PC-9 (cell line): ENCODE results near the gene DIDO1. TPM values are rescaled to one million over a fixed set of nuclear protein-coding genes. Genes with fewer than 3 reads are reported as not detected.

Source experiments
- BruUV-seq: library from RNA; stranded (reverse); fragments of 400-500 nt; replicated peaks from 2 replicates; lab custom pipeline; 2021; lab: Mats Ljungman, UMichigan
- CTCF ChIA-PET: fragments of 300-600 bp; sonication (Branson Sonifier 250); formaldehyde crosslinking; loops from one replicate; lab custom pipeline; 2022; ENCODE audit warnings: antibody characterized with exemption; lab: Charles Lee
- POLR2A ChIA-PET: fragments of 300-600 bp; sonication (Branson Sonifier 250); formaldehyde crosslinking; loops from one replicate; lab custom pipeline; 2022; ENCODE audit warnings: antibody characterized with exemption; ENCODE audit not compliant: unreplicated experiment; lab: Charles Lee
- DNase-seq, 2 experiments: peaks; one replicate each; pipeline versions ENCODE4 v3.0.0 to v3.0.0-alpha.2; 2015 to 2022; ENCODE audit warnings: mixed read lengths in 1 of 2
- H2AFZ ChIP-seq: fragments of 200-600 bp; sonication (generic); 2 replicates; pipeline ENCODE4 v1.8.1; 2017; ENCODE audit warnings: antibody characterized with exemption
- H3F3A ChIP-seq: fragments of 200-600 bp; sonication (generic); 2 replicates; pipeline ENCODE4 v1.8.1; 2017; ENCODE audit warnings: antibody characterized with exemption, mild to moderate bottlenecking, low read depth; ENCODE audit not compliant: insufficient read depth
- H3K27ac ChIP-seq: fragments of 200-600 bp; sonication (generic); 2 replicates; pipeline ENCODE4 v1.6.1; 2016; ENCODE audit warnings: mixed run types
- H3K27me3 ChIP-seq: fragments of 200-600 bp; sonication (generic); 2 replicates; pipeline ENCODE4 v1.6.1; 2016; ENCODE audit warnings: low read depth, mixed run types; ENCODE audit not compliant: insufficient read depth
- H3K36me3 ChIP-seq: fragments of 200-600 bp; sonication (generic); 2 replicates; pipeline ENCODE4 v1.6.1; 2016; ENCODE audit warnings: low read depth, mixed run types
- H3K4me1 ChIP-seq: fragments of 200-600 bp; sonication (generic); replicated peaks from 2 replicates; pipeline ENCODE4 v1.6.1; 2016; ENCODE audit warnings: mixed run types; ENCODE audit not compliant: insufficient read depth
- H3K4me2 ChIP-seq: fragments of 200-600 bp; sonication (generic); 2 replicates; pipeline ENCODE4 v1.6.1; 2017; ENCODE audit warnings: mixed run types
- H3K4me3 ChIP-seq: fragments of 200-600 bp; sonication (generic); 2 replicates; pipeline ENCODE4 v1.6.1; 2016; ENCODE audit warnings: mixed run types
- H3K79me2 ChIP-seq: fragments of 200-600 bp; sonication (generic); 2 replicates; pipeline ENCODE4 v1.6.1; 2017; ENCODE audit warnings: low read depth, mixed run types
- H3K9me2 ChIP-seq: fragments of 200-600 bp; sonication (generic); 2 replicates; pipeline ENCODE4 v1.8.1; 2017; ENCODE audit warnings: mild to moderate bottlenecking; ENCODE audit not compliant: insufficient read depth
- H3K9me3 ChIP-seq: fragments of 200-600 bp; sonication (generic); 2 replicates; pipeline ENCODE4 v1.8.1; 2016; ENCODE audit warnings: low read depth; ENCODE audit not compliant: insufficient read depth
- H4K20me1 ChIP-seq: fragments of 200-600 bp; sonication (generic); 2 replicates; pipeline ENCODE4 v1.8.1; 2017; ENCODE audit not compliant: insufficient read depth
- CTCF ChIP-seq: fragments of 200-600 bp; sonication (generic); conservative IDR thresholded peaks from 2 replicates; pipeline ENCODE4 v1.6.1; 2017; ENCODE audit warnings: mixed run types, antibody characterized with exemption, mild to moderate bottlenecking, moderate library complexity
- EZH2 ChIP-seq: fragments of 200-600 bp; sonication (generic); IDR thresholded peaks from 2 replicates; pipeline ENCODE4 v1.8.0; 2017; ENCODE audit warnings: antibody characterized with exemption, low read depth
- intact Hi-C: fragments of 100-400 bp; cut with micrococcal nuclease; formaldehyde crosslinking; loops from one replicate; pipeline ENCODE4 v1.10.0; 2022; ENCODE audit not compliant: unreplicated experiment
- total RNA-seq: library from RNA; stranded (reverse); gene quantifications from 2 replicates; pipeline ENCODE4 v1.2.3, GENCODE V29; 2021

DIDO1 gene
- total RNA-seq, 1 experiment from 2014 or later = 61.4 TPM

GRCh38 chr20:62959998-62960436, 33.7 kb upstream of the DIDO1 start:
- BruUV-seq = no TSS peak
- no peak overlapping the region for H2AFZ ChIP-seq
- no peak overlapping the region for H3K4me3 ChIP-seq
- no peak overlapping the region for H3K27ac ChIP-seq
- no peaks in the 10 kb centered on the region for H3K4me1 ChIP-seq
- ChIA-PET CTCF (interaction anchor here (0.6 kb wide), 1 partner anchor 82 kb away, joined by 8 read pairs; no protein-coding TSS in a partner anchor), POLR2A (no interaction called here)
- intact Hi-C loops = no loop called here
- no peaks in the 10 kb centered on the region for H3F3A ChIP-seq
- TF ChIP-seq CTCF (no peak), EZH2 (no peak)
- no peak for DNase-seq
- H3K36me3 ChIP-seq = no peaks in the 10 kb centered on the region
- H3K79me2 ChIP-seq = no peaks in the 10 kb centered on the region
- H3K27me3 ChIP-seq = peaks cover 62% of the 10 kb centered on the region
- H3K9me3 ChIP-seq = no peaks in the 10 kb centered on the region
- no peaks in the 10 kb centered on the region for H3K9me2 ChIP-seq
- peaks cover 12% of the 10 kb centered on the region for H4K20me1 ChIP-seq
- H3K4me2 ChIP-seq = no peak overlapping the region

DNA sequence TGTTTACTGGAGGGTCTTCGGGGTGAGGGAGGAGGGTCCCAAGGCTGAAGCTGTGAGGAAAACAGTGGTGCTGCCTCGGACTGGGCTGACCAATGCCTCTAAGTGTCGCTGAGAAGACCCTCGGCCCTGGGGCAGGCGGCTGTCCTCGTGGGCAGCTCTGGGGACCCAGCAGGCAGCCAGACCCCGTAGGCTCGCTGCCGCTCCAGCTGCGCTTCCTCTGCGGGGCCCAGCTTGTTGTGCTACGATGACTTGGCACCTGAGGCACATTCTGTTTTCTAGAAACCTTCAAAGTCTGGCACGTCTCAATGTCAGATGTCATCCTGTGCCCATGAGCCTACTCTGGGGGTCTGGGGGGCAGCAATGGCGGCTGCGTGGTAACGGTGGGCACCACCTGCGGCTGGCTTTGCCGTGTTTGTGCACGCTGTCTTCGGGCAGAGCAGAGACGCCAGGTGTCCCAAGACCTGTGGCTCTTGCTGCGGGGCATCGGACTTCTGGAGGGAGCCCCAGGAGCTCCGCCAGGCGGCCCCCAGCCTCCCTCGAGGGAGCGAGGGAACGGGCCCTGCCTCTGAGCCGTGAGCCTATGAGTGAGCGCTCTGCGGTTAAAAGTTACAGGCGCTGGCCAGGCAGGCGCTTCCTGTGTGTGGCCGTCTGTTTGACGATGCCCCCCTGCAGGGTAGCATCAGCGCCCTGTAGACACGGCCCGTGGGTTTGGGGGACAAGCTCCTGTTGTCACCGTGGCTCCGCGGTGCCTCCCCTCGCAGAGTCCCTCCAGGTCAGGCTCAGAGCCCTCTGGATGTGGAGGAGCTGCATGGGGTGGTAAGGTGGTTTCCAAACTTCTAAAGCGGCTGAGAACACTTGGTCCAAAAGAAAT, 33.0 kb upstream of the DIDO1 start:
- H3K4me1 ChIP-seq = no peaks in the 10 kb centered on the region
- BruUV-seq = no TSS peak
- DNase-seq = no peak
- H3F3A ChIP-seq = no peaks in the 10 kb centered on the region
- peaks cover 8% of the 10 kb centered on the region; the same call in 1 of the 2 replicates for H4K20me1 ChIP-seq
- no peak overlapping the region for H3K27ac ChIP-seq
- no peaks in the 10 kb centered on the region for H3K9me2 ChIP-seq
- H3K9me3 ChIP-seq = no peaks in the 10 kb centered on the region
- no peak overlapping the region for H2AFZ ChIP-seq
- no peaks in the 10 kb centered on the region for H3K36me3 ChIP-seq
- intact Hi-C loops = no loop called here
- TF ChIP-seq CTCF (no peak), EZH2 (no peak)
- ChIA-PET POLR2A (no interaction called here), CTCF (interaction anchor here (0.6 kb wide), 1 partner anchor 82 kb away, joined by 8 read pairs; no protein-coding TSS in a partner anchor)
- no peaks in the 10 kb centered on the region for H3K79me2 ChIP-seq
- no peak overlapping the region for H3K4me3 ChIP-seq
- H3K27me3 ChIP-seq = peaks cover 55% of the 10 kb centered on the region
- H3K4me2 ChIP-seq = no peak overlapping the region

- CTCF ChIA-PET = no interaction called here
- H3K79me2 ChIP-seq = no peaks in the 10 kb centered on the region
- H3K27ac ChIP-seq = no peak overlapping the region
- TF ChIP-seq CTCF = no peak
- TF ChIP-seq EZH2 = no peak
- H3K27me3 ChIP-seq = peaks cover 47% of the 10 kb centered on the region
- no peaks in the 10 kb centered on the region for H3K9me2 ChIP-seq
- H3K4me3 ChIP-seq = no peak overlapping the region
- H2AFZ ChIP-seq = no peak overlapping the region
- DNase-seq = no peak
- POLR2A ChIA-PET = no interaction called here
- H4K20me1 ChIP-seq = peaks cover 8% of the 10 kb centered on the region; the same call in 1 of the 2 replicates
- no peaks in the 10 kb centered on the region for H3F3A ChIP-seq
- H3K4me2 ChIP-seq = no peak overlapping the region
- H3K4me1 ChIP-seq = no peaks in the 10 kb centered on the region
- no TSS peak for BruUV-seq
- no peaks in the 10 kb centered on the region for H3K9me3 ChIP-seq
- intact Hi-C loops = no loop called here
- H3K36me3 ChIP-seq = no peaks in the 10 kb centered on the region
These were observed 32.2 kb upstream of the DIDO1 start for GRCh38 chr20:62958388-62959100.
